ENCODE measurements around the gene PACSIN1. TPM values are rescaled to one million over a fixed set of nuclear protein-coding genes. Genes with fewer than 3 reads are reported as not detected.

The PACSIN1 gene
- total RNA-seq, 1 donor from 2014 or later = not detected

DNA sequence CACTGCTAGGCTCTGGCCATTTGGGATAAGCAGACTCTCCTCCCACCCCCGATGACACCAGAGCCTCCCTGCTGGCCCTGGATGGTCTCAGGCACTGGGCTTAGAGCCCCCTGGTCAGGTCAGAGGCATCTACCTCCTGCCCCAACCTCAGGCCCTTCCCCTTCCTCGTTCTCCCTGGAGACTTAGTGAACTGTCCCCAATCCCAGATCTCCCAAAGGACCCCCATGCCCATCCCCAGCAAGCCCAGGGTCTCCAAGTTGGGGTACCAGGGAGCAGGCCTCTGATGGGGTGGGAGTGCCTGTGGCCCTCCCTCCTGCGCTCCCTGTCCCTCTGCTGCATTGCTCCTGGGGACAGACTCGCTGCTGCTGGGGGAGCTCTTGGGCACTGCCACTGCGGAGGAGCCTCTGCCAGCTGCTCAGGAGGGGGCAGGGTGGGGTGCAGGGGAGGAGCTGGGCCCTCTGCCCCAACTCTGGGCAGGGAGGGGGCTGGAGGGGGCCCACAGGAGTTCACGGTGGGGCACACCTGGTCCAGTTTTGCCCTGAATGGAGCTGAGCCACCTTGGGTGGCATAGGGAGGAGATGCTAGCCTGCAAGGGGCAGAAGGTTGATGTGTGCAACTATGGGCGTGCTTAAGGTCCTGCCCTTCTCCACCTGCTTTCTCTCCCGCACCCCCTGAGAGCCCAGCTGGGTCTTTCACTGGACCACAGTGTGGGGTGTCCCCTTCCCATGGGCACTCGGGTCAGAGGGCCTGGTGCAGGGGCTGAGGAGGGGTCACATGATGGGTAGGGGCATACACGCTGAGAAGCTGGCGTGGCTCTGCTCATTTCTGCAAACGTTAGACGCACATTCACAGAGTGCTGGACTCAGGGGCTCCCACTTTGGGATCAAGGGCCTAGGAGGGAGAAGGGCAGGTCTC lies 49.9 kb downstream of the PACSIN1 start:
- DNase-seq = no peak

DNA sequence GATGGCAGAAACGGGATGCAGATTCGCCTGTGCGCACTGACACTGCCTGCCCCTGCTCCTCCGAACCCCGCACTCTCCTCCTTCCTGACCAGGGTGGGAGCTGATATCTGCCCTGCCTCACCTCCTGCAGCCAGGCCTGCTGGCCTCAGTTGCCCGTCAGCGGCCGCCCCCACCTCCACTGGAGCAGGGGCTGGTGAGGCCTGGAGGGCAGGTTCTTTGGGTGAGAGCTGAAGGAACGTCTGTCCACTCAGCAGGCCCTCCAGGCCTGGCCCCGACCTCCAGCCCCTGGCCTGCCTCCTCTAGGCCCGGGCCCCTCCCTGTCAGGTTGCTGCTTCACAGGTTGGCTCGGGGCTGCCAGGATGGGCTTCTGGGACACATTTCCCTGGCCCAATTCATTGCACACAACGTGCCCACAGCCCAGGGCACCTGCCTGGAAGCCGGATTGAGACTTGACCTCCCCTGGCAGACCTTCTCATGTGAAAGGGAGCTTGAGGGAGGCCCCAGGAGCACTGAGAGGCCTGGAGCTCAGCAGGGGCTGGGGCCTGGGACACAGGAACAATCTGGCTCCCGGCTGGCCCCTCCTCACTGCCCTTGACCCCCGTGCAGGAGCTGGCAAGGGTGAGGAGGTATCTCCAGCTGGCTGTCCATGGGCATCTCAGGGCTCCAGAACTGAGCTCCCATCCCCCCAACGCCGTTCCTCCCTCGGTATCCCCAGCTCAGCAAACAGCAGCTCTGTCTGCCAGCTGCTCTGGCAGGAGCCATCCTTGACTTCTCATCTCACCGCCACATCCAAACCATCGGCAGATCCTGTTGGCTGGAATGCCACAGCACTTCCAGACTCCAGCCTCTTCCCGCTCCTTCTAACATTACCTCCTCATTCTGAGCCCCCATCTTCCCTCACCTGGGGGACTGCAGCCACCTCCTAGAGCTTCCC lies 50.8 kb downstream of the PACSIN1 start:
- DNase-seq = no peak

DNA sequence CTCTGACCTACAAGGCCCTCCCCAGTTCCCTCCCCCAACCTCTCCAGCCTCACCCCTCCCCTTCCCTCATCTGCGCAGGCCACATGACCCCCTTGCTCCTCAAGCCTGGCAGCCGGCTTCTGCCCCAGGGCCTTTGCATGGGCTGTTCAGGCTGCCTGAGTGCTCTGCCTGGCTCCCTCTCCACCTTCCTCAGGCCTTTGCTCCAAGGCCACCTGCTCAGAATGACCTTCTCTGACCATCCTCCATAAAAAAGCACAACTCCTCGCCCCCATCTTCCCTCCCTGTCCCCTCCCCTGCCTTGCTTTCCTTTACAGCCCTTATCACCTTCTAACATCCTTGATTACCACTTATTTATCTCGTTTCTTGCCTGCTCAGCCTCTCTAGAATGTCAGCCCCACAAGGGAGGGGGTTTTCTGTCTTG lies 51.6 kb downstream of the PACSIN1 start:
- no peak for DNase-seq

DNA sequence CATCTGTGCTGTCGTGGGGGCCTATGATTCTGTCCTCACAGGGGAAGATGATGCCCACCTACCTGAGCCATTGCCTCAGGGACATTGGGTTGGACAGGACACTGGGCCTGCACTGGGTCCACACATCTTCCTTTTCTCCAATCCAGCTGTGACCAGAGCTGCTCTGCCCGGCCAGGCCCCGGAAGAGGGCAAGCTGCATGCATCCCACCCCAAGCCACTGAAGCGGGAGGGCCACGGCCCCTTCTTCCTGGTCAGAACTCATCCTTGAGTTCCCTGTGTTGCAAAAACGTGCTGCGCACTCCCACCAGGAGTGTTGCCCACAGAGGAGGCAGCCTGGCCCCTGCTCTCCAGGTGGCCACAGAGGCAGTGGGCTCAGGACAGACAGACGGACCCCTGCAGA lies 52.1 kb downstream of the PACSIN1 start:
- no peak for DNase-seq

DNA sequence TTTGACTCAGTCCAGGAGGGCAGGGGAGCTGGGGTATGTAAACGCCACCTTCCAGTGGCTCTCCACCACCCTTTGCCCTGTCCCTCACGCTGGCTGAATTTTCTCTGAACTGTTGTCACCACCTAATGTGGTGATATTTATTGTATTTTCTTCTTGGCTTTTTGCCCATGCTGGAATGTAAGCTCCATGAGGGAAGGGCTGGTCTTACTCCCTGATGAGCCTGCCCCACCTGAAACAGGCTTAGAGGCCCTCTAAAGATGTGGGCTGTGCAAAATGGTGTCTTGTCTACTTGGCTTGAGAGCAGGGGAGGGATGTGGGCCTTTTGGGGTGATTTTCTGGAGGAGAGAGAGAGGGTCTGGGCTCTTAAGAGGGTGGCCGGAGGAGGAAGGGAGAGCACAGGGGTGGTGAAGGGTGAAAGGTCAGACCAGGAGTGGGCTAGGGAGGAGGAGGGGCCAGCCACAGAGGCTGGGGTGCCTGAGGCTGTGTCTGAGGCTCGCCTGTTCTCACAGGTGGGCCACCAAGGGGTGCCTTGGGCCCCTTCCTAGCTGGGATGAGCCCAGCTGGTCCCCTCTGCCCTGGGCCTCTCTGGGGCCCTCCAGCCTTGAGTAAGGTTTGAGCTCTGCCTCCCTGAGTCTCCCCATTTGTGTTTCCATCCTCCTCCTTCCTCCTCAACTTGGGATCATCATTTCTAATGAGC lies 52.9 kb downstream of the PACSIN1 start:
- no peak for DNase-seq

DNA sequence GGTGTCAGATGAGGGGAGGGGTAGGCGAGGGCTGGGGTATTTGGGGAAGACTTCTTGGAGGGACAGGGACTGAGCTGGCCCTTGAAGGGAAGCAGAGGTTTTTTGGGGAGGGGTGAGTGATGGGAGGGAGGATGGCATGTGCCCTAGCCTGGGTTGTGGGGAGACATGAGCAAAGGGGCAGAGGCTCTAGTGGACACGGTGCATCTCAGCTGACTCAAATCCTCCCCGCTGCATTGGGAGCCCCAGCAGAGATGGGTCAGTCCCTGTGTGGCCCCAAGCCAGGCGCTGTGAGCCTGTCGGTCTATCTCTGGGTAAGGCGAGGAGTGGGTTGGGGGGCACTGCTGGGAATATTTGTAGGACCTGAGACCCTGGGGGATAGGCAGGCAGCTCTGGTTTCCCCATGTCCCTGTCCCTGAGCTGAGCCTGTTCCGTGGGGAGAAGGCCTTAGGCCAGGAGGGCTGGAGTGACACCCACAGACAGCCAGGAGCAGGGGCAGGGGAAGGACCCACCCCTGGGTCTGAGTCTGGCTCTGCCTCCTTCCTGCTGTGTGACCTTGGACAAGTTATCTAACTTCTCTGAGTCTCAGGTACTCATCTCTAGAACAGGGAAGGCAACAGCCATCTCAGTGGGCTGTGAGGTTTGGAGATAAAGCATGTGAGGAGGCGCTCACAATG lies 54.2 kb downstream of the PACSIN1 start:
- no peak for DNase-seq

DNA sequence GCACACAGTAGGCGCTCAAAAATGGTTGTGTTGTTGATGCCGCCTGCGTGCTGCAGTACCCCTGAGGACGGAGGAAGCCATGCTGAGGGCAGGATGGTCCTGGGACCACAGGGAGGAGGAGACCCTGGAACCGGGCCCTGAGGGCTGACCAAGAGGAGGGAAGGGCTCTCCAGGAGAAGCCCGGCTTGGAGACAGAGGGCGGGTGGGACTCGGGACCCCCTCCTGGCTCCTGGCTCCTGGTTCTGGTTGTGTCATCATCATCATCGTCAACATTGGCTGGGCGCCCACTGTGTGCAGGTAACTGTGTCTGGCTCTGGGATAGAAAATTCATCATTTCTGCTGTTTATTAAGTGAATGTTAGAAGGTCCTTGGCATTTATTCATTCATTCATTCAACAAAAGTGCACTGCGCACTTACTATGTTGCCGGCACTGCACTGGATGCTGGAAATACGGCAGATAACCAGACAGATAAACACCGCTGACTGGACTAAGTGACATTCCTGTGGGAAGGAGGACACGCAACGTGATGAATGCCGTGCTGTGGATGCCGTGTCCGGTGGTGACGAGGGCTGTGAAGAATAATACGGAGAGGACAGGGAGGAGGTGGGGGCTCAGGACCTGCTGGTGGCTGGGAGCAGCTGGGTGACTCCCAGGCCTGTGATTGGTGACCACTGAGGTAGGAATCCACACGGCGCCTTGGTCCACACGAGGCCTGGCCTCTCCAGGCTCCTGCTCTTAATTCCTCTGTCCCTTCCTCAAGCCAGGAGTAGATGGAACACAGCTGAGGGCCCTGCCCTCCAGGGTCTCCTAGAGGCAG lies 55.0 kb downstream of the PACSIN1 start:
- DNase-seq = no peak

DNA sequence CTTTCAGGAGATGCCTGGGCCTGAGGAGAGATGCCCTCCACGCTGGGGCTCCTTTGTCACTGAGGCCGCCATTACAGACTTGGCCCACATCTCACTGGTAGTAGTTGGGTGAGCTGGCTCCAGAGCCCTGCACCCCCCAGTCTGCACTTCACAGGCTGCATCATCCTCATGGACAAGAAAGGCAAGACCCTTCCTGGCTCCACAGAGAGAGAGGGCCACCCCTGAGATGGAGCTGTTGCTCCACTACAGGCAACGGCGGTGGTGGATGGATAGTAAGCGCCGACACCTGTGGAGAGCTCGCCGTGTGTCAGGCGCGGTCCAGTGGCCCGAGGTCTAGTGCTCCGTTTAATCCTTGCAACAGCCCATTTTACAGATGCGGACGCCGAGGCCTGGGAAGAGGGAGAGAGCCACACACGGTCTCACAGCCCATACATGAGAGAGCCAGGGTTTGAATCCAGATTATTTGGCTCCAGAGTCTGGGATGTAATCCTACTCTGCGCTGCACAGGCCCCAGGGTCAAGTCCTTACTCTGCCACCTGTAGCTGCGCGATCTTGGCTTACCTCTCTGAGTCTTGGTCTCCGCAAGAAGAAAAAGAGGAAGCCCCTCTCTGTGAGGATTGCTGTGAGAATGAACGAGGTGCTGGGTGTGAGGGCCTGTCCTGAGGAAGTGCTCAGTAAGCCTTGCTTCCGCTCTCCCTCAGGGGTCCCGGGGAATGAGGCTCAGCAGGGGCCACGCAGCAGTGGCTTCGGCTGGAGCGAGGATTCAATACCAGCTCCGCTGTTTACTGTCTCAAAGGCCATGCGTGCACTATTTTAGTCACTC lies 55.8 kb downstream of the PACSIN1 start:
- DNase-seq = no peak

DNA sequence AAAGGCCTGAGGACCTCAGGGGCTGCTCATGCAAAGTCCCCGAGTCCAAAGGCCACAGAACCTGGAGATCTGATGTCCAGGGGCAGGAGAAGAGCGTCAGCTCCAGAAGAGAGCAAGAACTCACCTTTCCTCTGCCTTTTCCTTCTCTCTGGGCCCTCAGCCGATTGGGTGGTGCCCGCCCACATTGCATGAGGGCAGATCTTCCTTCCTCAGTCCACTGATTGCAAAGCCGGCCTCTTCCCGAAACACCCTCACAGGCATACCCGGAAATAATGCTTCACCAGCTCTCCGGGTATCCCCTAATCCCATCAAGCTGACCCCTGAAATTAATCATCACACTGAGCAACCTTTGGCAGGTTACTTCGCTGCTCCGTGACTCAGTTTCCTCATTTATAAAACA lies 56.9 kb downstream of the PACSIN1 start:
- DNase-seq = no peak

DNA sequence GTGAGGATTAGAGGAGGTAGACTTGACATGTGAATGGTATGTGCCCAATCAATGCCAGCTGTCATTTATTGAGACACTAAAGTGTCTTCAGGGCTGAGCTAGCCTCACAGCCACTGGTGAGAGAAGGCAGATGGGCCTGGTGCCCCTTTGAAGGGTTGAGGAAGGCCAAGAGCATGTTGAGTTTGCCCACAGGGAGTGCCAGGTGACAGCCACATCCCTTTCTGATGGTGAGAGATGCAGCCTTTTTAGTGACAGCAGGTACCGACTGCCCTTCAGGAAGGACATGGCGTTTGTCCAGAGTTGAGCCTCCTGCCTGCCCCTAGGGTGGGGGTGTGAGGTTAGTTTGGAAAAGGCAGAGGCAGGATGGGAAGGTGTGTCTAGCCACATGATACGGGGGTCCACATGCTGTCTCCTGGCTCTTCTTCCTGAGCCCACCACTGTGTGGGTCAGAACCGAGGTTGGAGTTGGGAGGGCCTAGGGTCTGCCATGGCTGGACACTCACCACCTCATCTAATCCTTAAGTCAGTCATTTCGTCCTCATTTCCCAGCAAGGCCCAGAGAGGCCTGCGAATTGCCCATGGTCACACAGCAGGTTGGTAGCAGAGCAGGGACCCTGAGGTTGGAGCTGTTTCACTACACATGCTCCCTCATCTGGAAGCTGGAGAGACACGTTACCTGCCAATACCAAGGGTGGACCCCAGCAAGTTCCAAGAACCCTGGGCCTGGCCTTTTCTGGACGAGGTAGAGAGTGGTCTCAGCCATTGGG lies 57.7 kb downstream of the PACSIN1 start:
- no peak for DNase-seq

DNA sequence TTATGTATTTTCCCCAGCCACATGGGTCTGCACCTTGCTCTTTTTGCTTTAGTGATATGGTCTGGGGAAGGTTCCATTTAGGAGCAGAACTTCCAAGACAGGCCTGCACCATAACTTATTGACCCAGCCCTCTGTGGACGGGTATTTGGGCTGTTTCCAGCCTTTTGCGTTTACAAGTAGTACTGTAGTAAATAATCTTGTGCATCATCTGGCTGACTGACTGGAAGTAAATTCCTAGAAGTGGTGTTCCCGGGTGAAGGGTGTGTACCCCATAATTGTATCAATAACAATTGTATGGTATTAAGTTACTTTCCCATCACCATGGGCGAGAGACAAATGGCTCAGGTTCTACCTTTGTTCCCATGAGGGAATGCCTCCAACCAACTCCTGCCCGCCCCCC lies 58.6 kb downstream of the PACSIN1 start:
- DNase-seq = no peak

DNA sequence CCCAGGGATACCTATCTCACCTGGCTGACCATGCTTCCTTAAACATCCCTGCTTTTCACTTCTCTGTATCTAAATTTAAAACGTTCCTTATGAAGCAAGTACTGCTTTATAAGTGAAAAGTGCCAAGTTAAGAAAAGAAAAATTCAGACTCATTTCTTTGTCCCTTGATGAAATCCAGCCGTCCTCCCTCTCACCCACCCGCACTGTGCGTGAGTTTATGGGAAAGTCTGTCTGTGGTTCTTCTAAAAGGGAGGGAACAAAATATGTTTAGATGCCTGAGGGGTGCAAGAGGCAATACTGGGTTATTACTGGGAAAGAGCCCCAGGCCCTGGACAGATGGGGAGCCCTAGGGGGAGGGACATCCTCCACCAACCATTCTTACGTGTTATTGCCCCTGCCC lies 59.1 kb downstream of the PACSIN1 start:
- no peak for DNase-seq

DNA sequence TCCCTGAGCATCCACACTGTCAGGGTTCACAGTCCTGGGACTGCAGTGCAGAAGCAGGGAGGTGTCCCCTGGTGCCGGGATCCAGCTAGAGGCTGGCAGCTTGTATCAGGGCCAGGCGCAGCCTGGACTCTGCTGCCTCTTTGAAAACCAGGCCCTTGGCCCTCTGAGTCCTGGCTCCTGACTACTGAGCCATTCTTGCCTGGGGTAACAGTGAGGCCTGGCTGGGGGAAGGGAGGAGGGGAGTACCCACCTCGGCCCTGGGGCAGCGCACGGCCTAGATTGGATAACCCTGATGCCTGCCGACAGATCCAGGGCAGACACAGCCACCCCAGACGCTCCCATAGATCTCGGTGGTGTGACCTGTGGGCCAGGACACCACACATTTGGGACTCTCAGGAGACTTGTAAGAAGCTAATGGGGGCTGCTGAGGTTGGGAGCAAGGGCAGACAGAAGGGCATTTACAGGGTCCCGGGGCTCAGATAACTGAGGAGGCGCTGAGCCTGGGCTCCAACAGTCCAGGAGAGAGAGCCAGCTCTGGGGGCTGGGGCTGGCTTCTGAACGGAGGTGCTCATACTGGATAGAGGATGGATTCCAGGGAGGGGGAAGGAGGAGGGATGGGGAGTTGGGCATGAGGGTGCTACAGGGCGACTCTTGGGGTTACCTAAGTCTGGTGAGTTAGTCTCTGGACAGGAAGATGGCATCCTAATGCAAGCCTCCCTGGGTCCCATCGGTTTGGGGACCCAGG lies 59.7 kb downstream of the PACSIN1 start:
- no peak for DNase-seq

DNA sequence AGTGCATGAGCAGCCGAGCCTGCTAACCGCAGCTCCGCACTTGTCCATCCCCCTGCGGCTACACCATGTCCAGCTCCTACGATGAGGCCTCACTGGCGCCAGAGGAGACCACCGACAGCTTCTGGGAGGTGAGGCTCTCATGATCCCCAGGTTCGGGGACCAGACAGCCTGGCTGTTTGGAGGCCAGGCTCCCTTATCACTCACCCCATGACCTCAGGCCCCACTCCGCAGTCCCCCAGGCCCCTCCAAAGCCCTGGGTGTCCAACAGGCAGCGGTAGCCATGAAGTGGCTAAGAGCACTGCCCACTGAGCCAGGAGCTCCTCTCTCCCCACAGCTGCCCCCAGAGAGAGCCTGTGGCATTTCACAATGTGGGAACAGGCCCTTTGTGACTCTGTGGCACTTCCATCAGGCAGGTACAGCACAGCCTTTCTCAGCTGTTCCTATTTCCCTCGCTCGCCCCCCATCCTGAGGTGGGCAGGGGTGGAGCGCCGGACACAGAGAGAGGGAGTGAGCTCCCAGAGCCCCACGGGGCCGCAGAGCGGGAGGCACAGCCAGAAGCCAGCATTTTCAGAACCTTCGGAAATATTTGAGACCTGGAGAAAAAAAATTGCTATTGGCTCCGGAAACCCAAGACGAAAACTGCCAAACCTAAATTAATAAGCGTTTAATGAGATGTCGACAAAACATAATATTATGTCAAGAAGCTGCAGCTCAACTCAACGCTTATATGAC lies 60.5 kb downstream of the PACSIN1 start:
- DNase-seq = peak; percentile 6

DNA sequence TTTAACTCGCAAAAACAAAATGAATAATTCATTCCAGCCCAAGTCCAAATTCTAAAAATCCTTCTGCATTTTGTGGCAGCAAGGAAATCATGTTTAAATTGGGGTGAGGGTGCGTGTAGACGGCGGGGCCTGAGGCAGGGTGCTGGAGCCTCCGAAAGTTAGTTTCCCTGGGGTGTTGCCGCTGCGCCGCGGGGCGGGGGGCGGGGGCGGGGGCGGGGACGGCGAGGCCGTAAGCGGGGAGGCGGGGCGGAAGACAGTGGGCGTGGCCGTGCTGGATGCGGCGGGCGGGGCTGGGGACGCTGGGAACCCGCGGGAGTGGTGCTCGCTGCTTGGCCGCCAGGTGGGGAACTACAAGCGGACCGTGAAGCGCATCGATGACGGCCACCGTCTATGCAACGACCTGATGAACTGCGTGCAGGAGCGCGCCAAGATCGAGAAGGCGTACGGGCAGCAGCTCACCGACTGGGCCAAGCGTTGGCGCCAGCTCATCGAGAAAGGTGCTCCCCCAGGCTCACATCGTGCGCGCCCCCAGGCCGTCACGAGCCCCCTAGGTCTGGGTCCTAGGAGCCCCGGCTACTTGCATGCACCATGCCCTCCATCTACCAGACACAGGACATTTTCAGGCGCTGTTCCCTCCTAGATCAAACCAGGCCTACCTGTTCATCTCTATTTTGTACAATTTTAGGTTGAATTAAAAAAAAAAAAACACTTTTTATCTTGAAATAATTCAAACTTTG lies 61.3 kb downstream of the PACSIN1 start:
- peak; percentile 95 for DNase-seq

DNA sequence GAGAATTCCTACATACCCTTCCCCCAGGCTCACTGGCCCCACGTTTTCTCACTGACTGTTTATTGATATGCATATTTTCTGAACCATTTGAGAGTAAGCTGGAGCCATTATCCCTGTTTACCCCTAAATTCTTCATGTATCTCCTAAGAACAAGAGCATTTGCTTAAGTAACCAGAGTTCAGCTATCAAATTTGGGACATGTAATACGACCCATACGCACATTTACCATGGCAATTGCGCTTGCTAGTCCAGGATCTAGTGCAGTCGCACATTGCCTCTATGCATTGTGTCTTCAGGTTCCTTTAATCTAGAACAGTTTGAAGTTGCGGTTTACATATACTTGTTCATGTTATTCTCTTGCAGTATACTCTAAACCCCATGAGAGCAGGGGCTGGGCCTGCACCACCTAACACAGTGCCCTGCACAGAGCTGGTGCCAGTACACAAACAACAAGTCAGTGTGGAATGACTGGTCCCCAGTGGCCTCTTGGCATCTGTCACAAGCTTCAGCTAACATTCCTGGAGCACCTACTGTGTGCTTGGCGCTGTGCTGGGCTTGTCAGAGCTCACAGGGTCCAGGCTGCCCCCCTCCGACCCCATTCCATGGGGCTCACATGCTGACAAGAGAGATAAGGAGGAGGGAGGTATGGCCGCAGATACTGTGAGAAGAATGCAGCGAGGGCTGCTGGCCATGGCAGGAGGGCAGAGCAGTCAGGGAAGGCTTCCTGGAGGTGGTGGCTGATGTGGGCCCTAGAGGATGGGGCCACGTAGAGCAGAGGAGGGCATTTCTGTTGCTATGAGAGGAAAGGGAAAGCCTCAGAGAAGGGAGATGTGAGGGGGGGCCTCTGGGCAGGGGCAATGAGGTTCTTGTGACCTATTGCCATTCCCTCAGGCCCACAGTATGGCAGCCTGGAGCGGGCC lies 62.1 kb downstream of the PACSIN1 start:
- DNase-seq = no peak

All from dermis blood vessel endothelial cell (primary cell).